IMR-90 (cell line): ENCODE measurements around the gene KDM5A. TPM values are rescaled to one million over a fixed set of nuclear protein-coding genes. Genes with fewer than 3 reads are reported as not detected.

Source experiments
- ATAC-seq: fragments of 200-7000 bp; cut with Tn5 transposase; 2 replicates; pipeline ENCODE4 v1.9.1; 2020; ENCODE audit warnings: low read depth, mild to moderate bottlenecking, moderate library complexity
- BruUV-seq: library from RNA; stranded (reverse); fragments of 400-500 nt; replicated peaks from 2 replicates; lab custom pipeline; 2021; lab: Mats Ljungman, UMichigan
- CTCF ChIA-PET: fragments of 300-600 bp; formaldehyde crosslinking; extraction: SDS; loops from one replicate; lab custom pipeline; 2021; ENCODE audit warnings: antibody characterized with exemption; lab: Yijun Ruan, JAX
- POLR2A ChIA-PET: fragments of 300-600 bp; sonication (Branson Sonifier 250); formaldehyde crosslinking; loops from one replicate; lab custom pipeline; 2022; ENCODE audit warnings: antibody characterized with exemption; ENCODE audit not compliant: unreplicated experiment; lab: Charles Lee
- DNase-seq: peaks from one replicate; pipeline ENCODE4 v3.0.0; 2013
- H2AFZ ChIP-seq: replicated peaks from 2 replicates; pipeline ENCODE3; 2013; ENCODE audit warnings: low read length, mild to moderate bottlenecking; ENCODE audit not compliant: poor library complexity
- H2AK5ac ChIP-seq: 2 replicates; pipeline ENCODE4 v1.6.1; 2013; ENCODE audit warnings: low read depth, low read length, inconsistent platforms
- H2AK9ac ChIP-seq: replicated peaks from 2 replicates; pipeline ENCODE3; 2013; ENCODE audit warnings: mild to moderate bottlenecking, low read depth, low read length, moderate library complexity; ENCODE audit not compliant: poor library complexity
- H2BK120ac ChIP-seq: 2 replicates; pipeline ENCODE4 v1.6.1; 2013; ENCODE audit warnings: low read depth, low read length, inconsistent platforms
- H2BK15ac ChIP-seq: 3 replicates; pipeline ENCODE4 v1.6.1; 2013; ENCODE audit warnings: low read depth, low read length, inconsistent platforms
- H2BK20ac ChIP-seq: 2 replicates; pipeline ENCODE4 v1.6.1; 2013; ENCODE audit warnings: low read depth, mild to moderate bottlenecking, inconsistent platforms, low read length, moderate library complexity
- H2BK5ac ChIP-seq: 2 replicates; pipeline ENCODE4 v1.6.1; 2013; ENCODE audit warnings: mild to moderate bottlenecking, low read depth, low read length, inconsistent platforms; ENCODE audit not compliant: poor library complexity, severe bottlenecking
- H3K14ac ChIP-seq: replicated peaks from 2 replicates; pipeline ENCODE4 v1.6.1; 2013; ENCODE audit warnings: low read depth, low read length, inconsistent platforms
- H3K18ac ChIP-seq: 2 replicates; pipeline ENCODE4 v1.6.1; 2013; ENCODE audit warnings: low read depth, low read length, control low read depth
- H3K23ac ChIP-seq: 2 replicates; pipeline ENCODE4 v1.6.1; 2013; ENCODE audit warnings: low read depth, low read length, inconsistent platforms
- H3K27ac ChIP-seq: 2 replicates; pipeline ENCODE4 v1.5.1; 2013; ENCODE audit warnings: mild to moderate bottlenecking, control low read depth, low read length; ENCODE audit not compliant: insufficient read depth
- H3K27me3 ChIP-seq: 2 replicates; pipeline ENCODE4 v1.6.1; 2013; ENCODE audit warnings: low read length; ENCODE audit not compliant: control insufficient read depth, insufficient read depth
- H3K36me3 ChIP-seq: 2 replicates; pipeline ENCODE4 v1.6.1; 2013; ENCODE audit warnings: low read length, mixed read lengths; ENCODE audit not compliant: control insufficient read depth, insufficient read depth
- H3K4ac ChIP-seq: 2 replicates; pipeline ENCODE4 v1.6.1; 2013; ENCODE audit warnings: low read depth, low read length, inconsistent platforms
- H3K4me1 ChIP-seq: 2 replicates; pipeline ENCODE4 v1.6.1; 2013; ENCODE audit warnings: low read length, mixed read lengths; ENCODE audit not compliant: control insufficient read depth, insufficient read depth
- H3K4me2 ChIP-seq: 2 replicates; pipeline ENCODE4 v1.6.1; 2013; ENCODE audit warnings: low read depth, mild to moderate bottlenecking, control low read depth, low read length, moderate library complexity
- H3K4me3 ChIP-seq: 2 replicates; pipeline ENCODE4 v1.5.1; 2013; ENCODE audit warnings: low read depth, mild to moderate bottlenecking, control low read depth, low read length, moderate library complexity; ENCODE audit not compliant: insufficient read depth
- H3K56ac ChIP-seq: 2 replicates; pipeline ENCODE4 v1.6.1; 2013; ENCODE audit warnings: low read length, inconsistent platforms; ENCODE audit not compliant: insufficient read depth; ENCODE audit errors: extremely low read depth
- H3K79me1 ChIP-seq, 2 experiments: 2 replicates each; pipeline ENCODE4 v1.6.1; 2013; ENCODE audit warnings: low read length in 2 of 2, inconsistent platforms in 1 of 2, low read depth in 1 of 2
- H3K9ac ChIP-seq: 2 replicates; pipeline ENCODE4 v1.6.1; 2013; ENCODE audit warnings: low read depth, low read length, control low read depth
- H3K9me1 ChIP-seq: 2 replicates; pipeline ENCODE4 v1.6.1; 2013; ENCODE audit warnings: low read length, inconsistent platforms; ENCODE audit not compliant: insufficient read depth
- H3K9me3 ChIP-seq: 2 replicates; pipeline ENCODE4 v1.6.1; 2013; ENCODE audit warnings: low read length; ENCODE audit not compliant: control insufficient read depth, insufficient read depth
- H4K20me1 ChIP-seq: 2 replicates; pipeline ENCODE4 v1.6.1; 2013; ENCODE audit warnings: low read length, inconsistent platforms; ENCODE audit not compliant: insufficient read depth
- H4K5ac ChIP-seq: 2 replicates; pipeline ENCODE4 v1.6.1; 2013; ENCODE audit warnings: mild to moderate bottlenecking, low read depth, low read length, control low read depth
- H4K8ac ChIP-seq, 2 experiments: 2 replicates each; pipeline ENCODE4 v1.6.1; 2013; ENCODE audit warnings: low read depth in 2 of 2, low read length in 2 of 2, control low read depth in 1 of 2, inconsistent platforms in 1 of 2
- H4K91ac ChIP-seq: 2 replicates; pipeline ENCODE4 v1.6.1; 2013; ENCODE audit warnings: low read depth, low read length, inconsistent platforms; ENCODE audit not compliant: insufficient read depth
- BHLHE40 ChIP-seq: fragments of 150-350 bp; IDR thresholded peaks from 2 replicates; pipeline ENCODE4 v1.6.1; 2016; ENCODE audit warnings: mild to moderate bottlenecking, low read depth, low read length
- CEBPB ChIP-seq: IDR thresholded peaks from 2 replicates; pipeline ENCODE4 v1.6.1; 2012; ENCODE audit warnings: low read depth, low read length, improper control_type of control experiment
- CHD1 ChIP-seq: IDR thresholded peaks from 2 replicates; pipeline ENCODE4 v1.6.1; 2012; ENCODE audit warnings: low read depth, low read length, improper control_type of control experiment
- CTCF ChIP-seq: conservative IDR thresholded peaks from 2 replicates; pipeline ENCODE4 v1.5.1; 2012; ENCODE audit warnings: mild to moderate bottlenecking, low read depth, low read length, improper control_type of control experiment
- ELK1 ChIP-seq: fragments of 150-350 bp; IDR thresholded peaks from 2 replicates; pipeline ENCODE4 v1.6.1; 2016; ENCODE audit warnings: low read depth, mild to moderate bottlenecking, low read length, moderate library complexity, borderline replicate concordance
- FOS ChIP-seq: fragments of 150-350 bp; IDR thresholded peaks from 2 replicates; pipeline ENCODE4 v1.6.1; 2016; ENCODE audit warnings: low read depth, low read length
- MAFK ChIP-seq: IDR thresholded peaks from 2 replicates; pipeline ENCODE4 v1.6.1; 2012; ENCODE audit warnings: low read depth, low read length, improper control_type of control experiment
- MAZ ChIP-seq: IDR thresholded peaks from 2 replicates; pipeline ENCODE4 v1.6.1; 2012; ENCODE audit warnings: low read depth, mild to moderate bottlenecking, low read length, improper control_type of control experiment, moderate library complexity, borderline replicate concordance
- MXI1 ChIP-seq: IDR thresholded peaks from 2 replicates; pipeline ENCODE4 v1.6.1; 2012; ENCODE audit warnings: low read depth, mild to moderate bottlenecking, low read length, moderate library complexity, borderline replicate concordance
- NFE2L2 ChIP-seq: fragments of 150-350 bp; IDR thresholded peaks from 2 replicates; pipeline ENCODE4 v1.6.1; 2016; ENCODE audit warnings: low read depth, mild to moderate bottlenecking, low read length
- POLR2A ChIP-seq: IDR thresholded peaks from 2 replicates; pipeline ENCODE4 v1.6.1; 2012; ENCODE audit warnings: mild to moderate bottlenecking, low read depth, low read length
- RAD21 ChIP-seq: IDR thresholded peaks from 2 replicates; pipeline ENCODE4 v1.6.1; 2012; ENCODE audit warnings: low read length, improper control_type of control experiment
- RCOR1 ChIP-seq: IDR thresholded peaks from 2 replicates; pipeline ENCODE4 v1.6.1; 2012; ENCODE audit warnings: mild to moderate bottlenecking, low read length, improper control_type of control experiment; ENCODE audit not compliant: insufficient replicate concordance
- RFX5 ChIP-seq: IDR thresholded peaks from 2 replicates; pipeline ENCODE4 v1.8.0; 2012; ENCODE audit warnings: low read depth, mild to moderate bottlenecking, low read length, moderate library complexity
- SMC3 ChIP-seq: fragments of 150-350 bp; IDR thresholded peaks from 2 replicates; pipeline ENCODE4 v1.6.1; 2016; ENCODE audit warnings: low read depth, mild to moderate bottlenecking, antibody characterized with exemption, low read length, moderate library complexity
- USF2 ChIP-seq: fragments of 150-350 bp; IDR thresholded peaks from 2 replicates; pipeline ENCODE4 v1.6.1; 2017; ENCODE audit warnings: mild to moderate bottlenecking, antibody characterized with exemption, low read length, low read depth
- WGBS, 2 experiments: methylation state at CpG; one replicate each; pipeline versions ENCODE4 v1.1.5 to v1.1.7; 2013; ENCODE audit warnings: missing lambda C conversion rate in 2 of 2; ENCODE audit not compliant: insufficient read length in 1 of 2; ENCODE audit errors: extremely low coverage in 2 of 2; 5-methylcytosine and 5-hydroxymethylcytosine counted together
- dilution Hi-C: fragments of 300-500 bp; cut with HindIII; formaldehyde crosslinking; loops from one replicate; pipeline ENCODE4 v1.14.3; 2018; ENCODE audit warnings: low sequenced_read_pairs; ENCODE audit not compliant: unreplicated experiment
- in situ Hi-C: fragments of 300-500 bp; cut with MboI; formaldehyde crosslinking; loops from 3 replicates; pipeline ENCODE4 v1.14.3; 2019; ENCODE audit warnings: low sequenced_read_pairs, inconsistent platforms, mixed read lengths
- intact Hi-C: fragments of 100-400 bp; cut with micrococcal nuclease; formaldehyde crosslinking; loops from 2 replicates; pipeline ENCODE4 v1.10.0; 2022
- polyA plus RNA-seq, 3 experiments: library from polyadenylated mRNA; depleted of rRNA; stranded (reverse); fragments of >200 nt; gene quantifications; 2 replicates each; pipeline ENCODE4 v1.2.3, GENCODE V29; 2012; ENCODE audit warnings: low replicate concordance in 1 of 3
- total RNA-seq: library from RNA; depleted of rRNA; stranded (reverse); fragments of >200 nt; gene quantifications from 2 replicates; pipeline ENCODE4 v1.2.3, GENCODE V29; 2012

Gene KDM5A
- total and polyA plus RNA-seq, 2 of the 4 experiments (the other 2 are of a cell fraction): 7.9 to 95.9 TPM

- no peak overlapping the region for H3K4me3 ChIP-seq
- H4K5ac ChIP-seq: no peak overlapping the region
- dilution Hi-C loops: no loop called here
- no peak overlapping the region for H3K56ac ChIP-seq
- TF ChIP-seq MAZ: no peak
- no peak for TF ChIP-seq MAFK
- no peak for TF ChIP-seq FOS
- TF ChIP-seq CTCF: no peak
- no peak for TF ChIP-seq RFX5
- no peak for TF ChIP-seq MXI1
- no peak for TF ChIP-seq ELK1
- TF ChIP-seq RAD21: no peak
- TF ChIP-seq POLR2A: no peak
- no peak for TF ChIP-seq RCOR1
- TF ChIP-seq USF2: no peak
- TF ChIP-seq CEBPB: no peak
- no peak for TF ChIP-seq NFE2L2
- TF ChIP-seq SMC3: no peak
- no peak for TF ChIP-seq BHLHE40
- TF ChIP-seq CHD1: no peak
- no peak overlapping the region for H2BK5ac ChIP-seq
- H2BK120ac ChIP-seq: no peak overlapping the region
- 0 out of 4 replicates have a peak, but pooled peaks cover 0 to 4% of the 10 kb centered on the region in 2 experiments for H3K79me1 ChIP-seq
- no peak overlapping the region for H4K8ac ChIP-seq
- no peaks in the 10 kb centered on the region for H4K20me1 ChIP-seq
- no peak overlapping the region for H2AK9ac ChIP-seq
- WGBS, 2 experiments: no CpG with 5 or more reads among the region's 6 CpGs
- no peak for ATAC-seq
- ChIA-PET POLR2A (no interaction called here), CTCF (no interaction called here)
- no peak overlapping the region for H2AK5ac ChIP-seq
- no peak overlapping the region for H3K18ac ChIP-seq
- no peak overlapping the region for H3K23ac ChIP-seq
- H2AFZ ChIP-seq: no peak overlapping the region
- H3K14ac ChIP-seq: no peak overlapping the region
- H3K4me2 ChIP-seq: no peak overlapping the region
- no peak overlapping the region for H3K9ac ChIP-seq
- no peaks in the 10 kb centered on the region for H3K27me3 ChIP-seq
- H3K4me1 ChIP-seq: peaks cover 2% of the 10 kb centered on the region; the same call in 1 of the 2 replicates
- in situ Hi-C loops: no loop called here
- peaks cover 6% of the 10 kb centered on the region; the same call in 1 of the 2 replicates for H3K9me1 ChIP-seq
- H2BK15ac ChIP-seq: no peak overlapping the region
- DNase-seq: no peak
- H3K9me3 ChIP-seq: no peaks in the 10 kb centered on the region
- H4K91ac ChIP-seq: no peak overlapping the region
- intact Hi-C loops: no loop called here
- H3K27ac ChIP-seq: no peak overlapping the region
- no TSS peak for BruUV-seq
- H3K4ac ChIP-seq: no peak overlapping the region
- H3K36me3 ChIP-seq: peaks cover 4% of the 10 kb centered on the region; the same call in 1 of the 2 replicates
- no peak overlapping the region for H2BK20ac ChIP-seq
Observed at GRCh38 chr12:275812-276211, 113.3 kb downstream of the KDM5A start.
